AG09309 (cell line): ENCODE measurements around the gene MAP2K5.

Experiments used
- DNase-seq: peaks from one replicate; pipeline ENCODE4 v3.0.0-alpha.2; 2010; ENCODE audit warnings: low read depth
- H3K4me3 ChIP-seq: 2 replicates; pipeline ENCODE4 v1.5.1; 2011; ENCODE audit warnings: mild to moderate bottlenecking, low read depth, low read length, moderate library complexity; ENCODE audit not compliant: control insufficient read depth
- CTCF ChIP-seq: IDR thresholded peaks from 2 replicates; pipeline ENCODE4 v1.5.1; 2011; ENCODE audit warnings: mild to moderate bottlenecking, low read depth, low read length, inconsistent platforms; ENCODE audit not compliant: insufficient read depth, control insufficient read depth; ENCODE audit errors: missing control alignments

The MAP2K5 gene

GRCh38 chr15:67783303-67783702 is 240.8 kb downstream of the MAP2K5 start:
- no peak overlapping the region for H3K4me3 ChIP-seq
- TF ChIP-seq CTCF: no peak
- DNase-seq: no peak

DNA sequence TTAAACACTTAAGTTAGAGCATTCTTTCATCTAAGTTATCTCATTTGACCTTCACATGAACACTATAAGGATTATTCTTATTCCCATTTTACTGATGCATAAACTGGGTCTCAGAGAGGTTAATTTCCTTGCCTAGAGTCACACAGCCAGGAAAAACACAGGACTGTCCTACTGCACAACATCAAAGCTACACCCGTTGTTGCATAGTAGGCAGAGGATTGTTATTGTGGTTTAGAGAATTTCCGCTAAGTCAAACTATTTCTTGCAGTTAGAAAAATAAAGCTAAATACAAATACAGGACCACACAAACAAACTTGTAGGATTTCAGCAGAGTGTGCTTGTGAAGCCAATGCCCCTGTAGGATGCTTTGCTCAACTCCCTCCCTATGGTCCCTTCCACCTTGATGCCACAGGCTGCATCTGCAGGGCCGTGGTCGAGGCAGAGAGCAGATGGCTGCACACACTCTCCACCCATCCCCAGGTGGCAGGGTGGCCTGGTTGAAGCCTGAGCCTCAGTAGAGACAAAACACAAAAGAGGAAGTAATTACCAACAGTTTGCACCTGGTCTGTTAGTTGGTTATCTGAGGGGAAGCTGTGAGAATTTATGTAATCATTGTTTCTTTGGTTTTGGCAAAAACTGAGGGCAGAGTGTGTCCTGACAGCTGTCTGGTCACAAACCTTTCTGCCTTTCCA is 241.7 kb downstream of the MAP2K5 start:
- DNase-seq: no peak
- no peak overlapping the region for H3K4me3 ChIP-seq
- TF ChIP-seq CTCF: no peak

GRCh38 chr15:67784856-67785430 is 242.4 kb downstream of the MAP2K5 start:
- DNase-seq: no peak
- no peak for TF ChIP-seq CTCF
- H3K4me3 ChIP-seq: no peak overlapping the region

- DNase-seq: no peak
- H3K4me3 ChIP-seq: no peak overlapping the region
Measured at GRCh38 chr15:67785431-67785830, 242.9 kb downstream of the MAP2K5 start.

DNA sequence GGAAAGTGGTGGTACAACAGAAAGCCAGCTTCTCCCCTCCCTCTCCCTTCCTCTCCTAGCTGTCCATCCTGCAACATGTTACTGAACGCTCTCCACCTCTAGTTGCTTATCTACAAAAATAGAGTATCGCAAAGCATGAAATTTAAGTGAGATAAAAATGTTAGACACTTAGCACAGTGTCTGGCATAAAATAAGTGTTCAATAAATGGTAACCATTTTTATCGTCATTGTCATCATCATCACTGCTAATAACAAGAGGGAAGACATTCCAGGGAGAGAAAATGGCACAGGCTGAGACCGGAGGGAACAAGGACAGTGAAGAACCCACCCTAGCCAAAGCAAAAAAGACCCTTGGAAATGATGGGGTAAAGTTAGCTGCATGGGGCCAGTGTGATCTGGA is 244.1 kb downstream of the MAP2K5 start:
- TF ChIP-seq CTCF: no peak
- no peak overlapping the region for H3K4me3 ChIP-seq
- DNase-seq: no peak

More at GRCh38 chr15:67785431-67785830, 242.9 kb downstream of the MAP2K5 start:
- no peak for TF ChIP-seq CTCF

- H3K4me3 ChIP-seq: no peak overlapping the region
- TF ChIP-seq CTCF: no peak
- DNase-seq: no peak
Measured at GRCh38 chr15:67788986-67789385, 246.5 kb downstream of the MAP2K5 start.
